ENCODE data around the gene CSNK2B.

The CSNK2B gene

GRCh38 chr6:31717499-31718222, 51.8 kb downstream of the CSNK2B start:
- no peak for DNase-seq

- DNase-seq = no peak
These were observed 52.4 kb downstream of the CSNK2B start for GRCh38 chr6:31718265-31718664.

GRCh38 chr6:31719001-31719400, 53.1 kb downstream of the CSNK2B start:
- no peak for DNase-seq

Measured in bone marrow (tissue), 2 donors.